Activated CD4-positive, alpha-beta T cell treated with anti-CD3 and anti-CD28 coated beads, Interleukin-2, amount 10 ng/mL, durations not matched to agents 24 days and 14 days (primary cell): ENCODE results near the gene COL25A1. TPM values are rescaled to one million over a fixed set of nuclear protein-coding genes. Genes with fewer than 3 reads are reported as not detected.
"Not testable (repeated sequence)": the region's sequence is repeated elsewhere in the genome, so short reads cannot be mapped to it uniquely, and the experiment has no call there.

Source experiments
- DNase-seq: peaks from one replicate; pipeline ENCODE4 v3.0.0; 2022
- H3K27ac Mint-ChIP-seq: one replicate; pipeline ENCODE4 v1.8.0; 2022; ENCODE audit warnings: mild to moderate bottlenecking, mixed read lengths
- H3K27me3 Mint-ChIP-seq: one replicate; pipeline ENCODE4 v1.8.0; 2022; ENCODE audit warnings: mixed read lengths
- H3K36me3 Mint-ChIP-seq: one replicate; pipeline ENCODE4 v1.8.0; 2022; ENCODE audit warnings: low read depth, mild to moderate bottlenecking, mixed read lengths
- H3K4me1 Mint-ChIP-seq: one replicate; pipeline ENCODE4 v1.8.0; 2021; ENCODE audit warnings: mixed read lengths
- H3K4me3 Mint-ChIP-seq: one replicate; pipeline ENCODE4 v1.8.0; 2022; ENCODE audit warnings: mild to moderate bottlenecking, moderate library complexity, mixed read lengths
- H3K9me3 Mint-ChIP-seq: one replicate; pipeline ENCODE4 v1.8.0; 2021; ENCODE audit warnings: mixed read lengths
- intact Hi-C: fragments of 100-400 bp; cut with micrococcal nuclease; formaldehyde crosslinking; loops from one replicate; pipeline ENCODE4 v1.15.1; 2023
- total RNA-seq: library from RNA; stranded (reverse); gene quantifications from 2 replicates; pipeline ENCODE4 v1.2.3, GENCODE V29; 2022

The COL25A1 gene
- total RNA-seq, 1 donor from 2014 or later: not detected

GRCh38 chr4:108869970-108870369, 432.5 kb downstream of the COL25A1 start:
- DNase-seq, H3K36me3 Mint-ChIP-seq, H3K4me3 Mint-ChIP-seq, H3K27ac Mint-ChIP-seq, H3K4me1 Mint-ChIP-seq, intact Hi-C loops, H3K9me3 Mint-ChIP-seq: not testable (repeated sequence)
- peaks cover 24% of the 10 kb centered on the region for H3K27me3 Mint-ChIP-seq

GRCh38 chr4:108868606-108869227, 433.7 kb downstream of the COL25A1 start:
- intact Hi-C loops: no loop called here
- no peak for DNase-seq
- Mint-ChIP-seq H3K36me3 (no peaks in the 10 kb centered on the region), H3K27me3 (peaks cover 23% of the 10 kb centered on the region), H3K4me1 (no peaks in the 10 kb centered on the region), H3K4me3 (no peak overlapping the region), H3K9me3 (peaks cover 5% of the 10 kb centered on the region), H3K27ac (no peak overlapping the region)

GRCh38 chr4:108867476-108867875, 435.0 kb downstream of the COL25A1 start:
- no peak for DNase-seq
- H3K36me3 Mint-ChIP-seq: no peaks in the 10 kb centered on the region
- intact Hi-C loops: no loop called here
- no peaks in the 10 kb centered on the region for H3K4me1 Mint-ChIP-seq
- no peak overlapping the region for H3K4me3 Mint-ChIP-seq
- H3K27ac Mint-ChIP-seq: no peak overlapping the region
- peaks cover 5% of the 10 kb centered on the region for H3K9me3 Mint-ChIP-seq
- H3K27me3 Mint-ChIP-seq: peaks cover 23% of the 10 kb centered on the region

- Mint-ChIP-seq H3K4me1 (peaks cover 7% of the 10 kb centered on the region), H3K27me3 (peaks cover 9% of the 10 kb centered on the region), H3K4me3 (no peak overlapping the region), H3K9me3 (peaks cover 5% of the 10 kb centered on the region), H3K27ac (no peak overlapping the region), H3K36me3 (no peaks in the 10 kb centered on the region)
- intact Hi-C loops: no loop called here
- DNase-seq: no peak
These were observed 441.1 kb downstream of the COL25A1 start for GRCh38 chr4:108861334-108861733.

GRCh38 chr4:108854786-108855185, 447.7 kb downstream of the COL25A1 start:
- no peak for DNase-seq
- Mint-ChIP-seq H3K9me3 (peaks cover 3% of the 10 kb centered on the region), H3K4me3 (no peak overlapping the region), H3K27me3 (no peaks in the 10 kb centered on the region), H3K36me3 (no peaks in the 10 kb centered on the region), H3K27ac (no peak overlapping the region), H3K4me1 (peaks cover 27% of the 10 kb centered on the region)
- intact Hi-C loops: no loop called here

GRCh38 chr4:108852691-108853090, 449.8 kb downstream of the COL25A1 start:
- H3K9me3 Mint-ChIP-seq: peaks cover 3% of the 10 kb centered on the region
- no peak for DNase-seq
- no peaks in the 10 kb centered on the region for H3K36me3 Mint-ChIP-seq
- H3K27ac Mint-ChIP-seq: no peak overlapping the region
- no peak overlapping the region for H3K4me3 Mint-ChIP-seq
- intact Hi-C loops: no loop called here
- H3K27me3 Mint-ChIP-seq: no peaks in the 10 kb centered on the region
- H3K4me1 Mint-ChIP-seq: peaks cover 27% of the 10 kb centered on the region

- Mint-ChIP-seq H3K9me3 (peaks cover 3% of the 10 kb centered on the region), H3K4me3 (no peak overlapping the region), H3K36me3 (no peaks in the 10 kb centered on the region), H3K27ac (no peak overlapping the region), H3K27me3 (no peaks in the 10 kb centered on the region), H3K4me1 (peaks cover 27% of the 10 kb centered on the region)
- intact Hi-C loops: loop anchor here (2.0 kb wide), 1 partner anchor 121 kb away; no protein-coding TSS in a partner anchor
- no peak for DNase-seq
These were observed 451.1 kb downstream of the COL25A1 start for GRCh38 chr4:108851366-108851765.

GRCh38 chr4:108850219-108850649, 452.2 kb downstream of the COL25A1 start:
- Mint-ChIP-seq H3K36me3 (no peaks in the 10 kb centered on the region), H3K4me1 (peaks cover 27% of the 10 kb centered on the region), H3K27ac (peak overlapping the region; percentile 56), H3K9me3 (peaks cover 3% of the 10 kb centered on the region), H3K27me3 (no peaks in the 10 kb centered on the region), H3K4me3 (peak overlapping the region; percentile 68)
- intact Hi-C loops: loop anchor here (2.0 kb wide), 1 partner anchor 123 kb away; no protein-coding TSS in a partner anchor
- DNase-seq: no peak

- peaks cover 1% of the 10 kb centered on the region for H3K27me3 Mint-ChIP-seq
- peak overlapping the region; percentile 56 for H3K27ac Mint-ChIP-seq
- peak; percentile 72 for DNase-seq
- intact Hi-C loops: loop anchor here (2.0 to 5.0 kb wide), 2 partner anchors 33 to 123 kb away; no protein-coding TSS in a partner anchor
- H3K4me3 Mint-ChIP-seq: peak overlapping the region; percentile 68
- H3K4me1 Mint-ChIP-seq: peaks cover 26% of the 10 kb centered on the region
- H3K9me3 Mint-ChIP-seq: peaks cover under 1% of the 10 kb centered on the region
- no peaks in the 10 kb centered on the region for H3K36me3 Mint-ChIP-seq
These were observed 452.8 kb downstream of the COL25A1 start for GRCh38 chr4:108849611-108850168.

- Mint-ChIP-seq H3K27ac (no peak overlapping the region), H3K36me3 (no peaks in the 10 kb centered on the region), H3K27me3 (peaks cover 7% of the 10 kb centered on the region), H3K4me1 (peaks cover 18% of the 10 kb centered on the region), H3K4me3 (no peak overlapping the region), H3K9me3 (peaks cover 3% of the 10 kb centered on the region)
- no peak for DNase-seq
- intact Hi-C loops: loop anchor here (5.0 kb wide), 1 partner anchor 36 kb away; no protein-coding TSS in a partner anchor
These were observed 455.9 kb downstream of the COL25A1 start for GRCh38 chr4:108846568-108846967.

GRCh38 chr4:108840426-108840975, 462.0 kb downstream of the COL25A1 start:
- peak; percentile 62 for DNase-seq
- Mint-ChIP-seq H3K4me1 (peaks cover 3% of the 10 kb centered on the region), H3K27ac (no peak overlapping the region), H3K9me3 (peaks cover 3% of the 10 kb centered on the region), H3K36me3 (no peaks in the 10 kb centered on the region), H3K27me3 (peaks cover 7% of the 10 kb centered on the region), H3K4me3 (no peak overlapping the region)
- intact Hi-C loops: no loop called here

- Mint-ChIP-seq H3K36me3 (no peaks in the 10 kb centered on the region), H3K4me1 (peaks cover 5% of the 10 kb centered on the region)
- intact Hi-C loops: no loop called here
These were observed 463.1 kb downstream of the COL25A1 start for GRCh38 chr4:108839333-108839732.

GRCh38 chr4:108838451-108838850, 464.0 kb downstream of the COL25A1 start:
- Mint-ChIP-seq H3K4me3 (no peak overlapping the region), H3K4me1 (peaks cover 5% of the 10 kb centered on the region), H3K9me3 (peaks cover 2% of the 10 kb centered on the region), H3K36me3 (no peaks in the 10 kb centered on the region), H3K27me3 (peaks cover 11% of the 10 kb centered on the region), H3K27ac (no peak overlapping the region)
- intact Hi-C loops: no loop called here
- no peak for DNase-seq

More at GRCh38 chr4:108839333-108839732, 463.1 kb downstream of the COL25A1 start:
- DNase-seq: no peak
- H3K9me3 Mint-ChIP-seq: peaks cover 3% of the 10 kb centered on the region
- no peak overlapping the region for H3K27ac Mint-ChIP-seq
- H3K4me3 Mint-ChIP-seq: no peak overlapping the region
- peaks cover 6% of the 10 kb centered on the region for H3K27me3 Mint-ChIP-seq

- peaks cover 4% of the 10 kb centered on the region for H3K4me1 Mint-ChIP-seq
- no peaks in the 10 kb centered on the region for H3K36me3 Mint-ChIP-seq
- intact Hi-C loops: loop anchor here (1.0 to 5.0 kb wide), 3 partner anchors 457 to 571 kb away; no protein-coding TSS in a partner anchor
- H3K9me3 Mint-ChIP-seq: no peaks in the 10 kb centered on the region
- H3K4me3 Mint-ChIP-seq: no peak overlapping the region
- no peak overlapping the region for H3K27ac Mint-ChIP-seq
- peaks cover 17% of the 10 kb centered on the region for H3K27me3 Mint-ChIP-seq
- DNase-seq: no peak
These were observed 467.5 kb downstream of the COL25A1 start for GRCh38 chr4:108834835-108835384.
